Stimulated activated CD4-positive, alpha-beta T cell treated with anti-CD3 and anti-CD28 coated beads, Interleukin-2, amount 100 ng/mL, for 4 hours (primary cell): ENCODE results near the gene FMN1.

Experiments used
- DNase-seq: peaks from one replicate; pipeline ENCODE4 v3.0.0-alpha.2; 2020; ENCODE audit warnings: low read depth

The FMN1 gene

GRCh38 chr15:33155691-33156420, 38.7 kb downstream of the FMN1 start:
- no peak for DNase-seq

DNA sequence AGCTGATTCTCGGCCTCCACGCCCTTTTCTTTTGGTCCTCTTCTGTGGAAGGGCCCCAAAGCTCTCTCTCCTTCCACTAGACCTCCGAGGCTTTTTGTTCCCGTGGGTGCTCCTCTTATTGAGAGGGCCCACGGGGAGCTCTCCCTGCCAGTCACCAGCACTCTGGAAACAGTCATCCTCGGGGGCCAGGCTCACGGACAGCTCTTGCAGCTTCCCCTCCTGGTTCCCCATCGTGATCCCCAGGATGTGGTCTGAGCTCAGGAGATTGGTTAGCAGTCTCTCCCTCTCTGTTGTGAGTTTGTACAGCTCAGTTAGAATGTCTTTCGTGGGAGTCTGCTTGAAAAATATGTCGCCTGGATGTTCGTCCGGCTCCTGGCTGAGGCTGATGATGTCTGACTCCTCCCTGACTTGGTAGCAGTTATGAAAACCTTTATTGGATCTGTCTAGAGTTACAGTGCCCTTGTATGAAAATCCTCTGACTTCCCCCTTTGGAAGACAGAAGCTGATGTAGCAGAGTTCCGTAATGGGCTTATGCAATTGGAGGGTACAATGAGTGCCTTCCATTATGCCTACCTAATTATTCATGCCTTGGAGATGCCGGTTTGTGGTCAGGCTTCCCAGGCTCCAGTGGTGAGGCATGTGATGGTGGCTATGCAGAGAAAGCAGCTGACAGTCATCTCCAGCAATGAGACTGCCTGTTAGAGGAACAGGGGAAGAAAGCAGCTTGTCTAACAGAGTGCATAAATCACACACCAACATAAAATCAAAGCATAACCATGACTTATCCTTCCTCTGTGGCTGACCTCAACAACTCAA, 40.0 kb downstream of the FMN1 start:
- no peak for DNase-seq

DNA sequence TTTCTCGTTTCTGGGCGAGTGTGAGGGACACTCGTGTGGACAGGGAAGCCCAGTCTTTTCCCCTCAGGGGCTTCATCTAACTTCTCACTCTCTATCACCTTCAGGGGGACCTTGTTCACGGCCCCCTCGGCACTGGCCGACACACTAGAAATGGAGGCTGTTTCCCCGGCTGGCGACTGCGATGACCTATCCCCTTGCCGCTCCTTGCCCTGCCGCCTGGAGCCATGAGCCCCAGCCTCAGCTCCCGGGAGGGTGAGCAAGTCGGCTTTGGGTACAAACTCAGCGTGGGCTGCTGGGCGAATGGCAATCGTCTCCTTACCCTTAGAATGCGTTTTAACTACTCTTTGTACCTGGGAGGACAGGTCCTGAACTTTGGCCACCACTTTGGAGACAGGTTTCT, 41.0 kb downstream of the FMN1 start:
- DNase-seq = no peak

DNA sequence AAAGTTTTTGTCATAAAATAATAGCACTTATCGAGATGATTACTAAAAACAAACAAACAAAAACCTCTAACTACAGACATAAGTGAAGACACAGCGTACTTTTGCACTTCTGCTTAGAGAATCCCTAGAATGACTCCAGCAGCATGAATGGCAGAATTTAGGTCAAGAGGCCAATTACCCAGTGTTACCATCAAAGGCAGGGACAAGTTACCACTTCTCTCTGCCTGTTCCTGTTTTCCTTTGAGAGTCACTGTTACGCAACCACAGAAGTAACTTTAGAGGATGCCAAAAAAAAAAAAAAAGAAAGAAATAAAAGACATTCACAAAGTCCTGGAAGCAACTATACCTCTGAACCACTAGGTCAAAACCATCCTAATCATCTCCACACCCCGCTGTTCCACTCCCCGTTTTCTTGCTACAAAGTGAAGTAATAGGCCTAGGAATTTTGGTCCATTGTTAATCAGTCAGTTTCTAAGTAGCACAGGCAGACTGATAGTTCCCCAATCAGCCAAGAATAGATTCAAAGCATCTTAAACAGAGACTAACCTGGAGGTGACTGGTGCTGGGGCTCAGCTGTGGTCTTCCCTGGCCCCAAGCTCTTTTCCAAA, 41.9 kb downstream of the FMN1 start:
- DNase-seq = no peak

GRCh38 chr15:33150971-33151370, 43.5 kb downstream of the FMN1 start:
- no peak for DNase-seq

DNA sequence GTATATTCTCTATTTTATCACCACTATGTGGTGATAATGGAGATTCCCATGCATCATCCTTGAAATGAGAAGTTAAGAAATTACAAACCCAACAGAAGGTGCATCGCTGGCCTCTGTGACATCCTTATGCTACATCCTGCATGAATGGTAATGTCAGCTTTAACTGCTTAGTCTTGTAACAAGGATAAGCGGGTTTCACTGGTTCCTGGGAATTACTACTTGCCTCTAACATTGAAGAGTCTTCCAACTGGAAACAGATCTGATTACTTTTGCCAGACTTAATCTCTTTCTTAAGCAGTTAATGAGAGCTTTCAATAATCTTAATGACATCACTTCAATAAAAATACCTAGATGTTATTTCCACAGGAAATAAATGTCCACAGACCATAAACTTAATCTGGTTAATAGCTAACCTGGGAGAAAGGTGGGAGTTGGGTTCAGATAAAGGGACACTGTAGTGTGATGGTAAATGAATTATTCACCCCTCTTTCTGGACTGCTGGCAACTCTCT, 44.0 kb downstream of the FMN1 start:
- DNase-seq = no peak

GRCh38 chr15:33149919-33150318, 44.6 kb downstream of the FMN1 start:
- no peak for DNase-seq

DNA sequence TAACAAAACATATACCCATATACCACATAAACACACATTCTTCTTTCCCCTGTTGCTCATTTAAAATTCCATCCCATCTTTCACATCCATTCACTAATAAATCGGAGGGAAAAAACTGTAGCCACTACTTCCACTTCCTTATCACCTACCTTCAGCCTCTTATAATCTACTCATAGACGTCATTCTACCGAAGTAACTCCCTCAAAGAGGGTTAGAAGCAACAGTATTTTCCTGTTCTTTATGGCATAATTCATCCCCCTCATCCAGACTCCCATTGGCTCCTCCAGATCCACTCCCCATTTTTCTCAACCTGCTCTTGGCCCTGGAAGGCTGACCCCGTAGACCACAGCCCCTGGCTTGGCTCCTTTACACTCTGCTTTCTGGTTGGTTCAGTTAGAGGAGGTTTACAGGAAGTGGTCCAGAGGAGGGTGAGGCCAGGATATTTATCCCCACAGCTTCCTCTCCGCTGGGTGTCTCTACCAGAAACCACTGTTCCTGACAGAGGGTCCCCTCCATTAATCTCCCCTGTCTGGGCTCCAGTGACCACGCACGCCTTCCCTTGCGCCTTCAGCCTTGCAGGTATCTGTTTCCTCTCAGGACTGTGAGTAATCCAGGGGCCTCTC, 46.3 kb downstream of the FMN1 start:
- DNase-seq = no peak

- no peak for DNase-seq
These were observed 48.5 kb downstream of the FMN1 start for GRCh38 chr15:33146051-33146450.

GRCh38 chr15:33145447-33145846, 49.1 kb downstream of the FMN1 start:
- no peak for DNase-seq

- DNase-seq = no peak
These were observed 51.8 kb downstream of the FMN1 start for GRCh38 chr15:33142708-33143107.

DNA sequence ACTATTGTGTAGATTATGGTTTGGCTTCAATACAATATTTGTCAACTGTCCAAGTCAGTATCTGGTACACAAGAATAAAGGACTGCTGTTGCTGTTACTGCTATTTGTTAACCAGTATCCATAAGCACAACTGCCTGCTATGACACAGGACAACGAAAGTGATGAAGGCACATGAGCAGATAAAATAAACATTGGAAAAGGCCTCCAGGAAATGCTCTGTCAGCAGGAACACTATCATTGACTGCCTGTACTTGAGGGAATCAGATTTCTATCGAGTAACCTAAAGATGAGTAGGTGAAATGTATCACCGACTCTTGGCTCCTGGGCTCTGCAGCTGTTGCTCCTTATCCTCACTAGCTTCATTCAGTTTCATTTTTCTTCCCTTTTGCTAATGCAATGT, 56.5 kb downstream of the FMN1 start:
- no peak for DNase-seq

DNA sequence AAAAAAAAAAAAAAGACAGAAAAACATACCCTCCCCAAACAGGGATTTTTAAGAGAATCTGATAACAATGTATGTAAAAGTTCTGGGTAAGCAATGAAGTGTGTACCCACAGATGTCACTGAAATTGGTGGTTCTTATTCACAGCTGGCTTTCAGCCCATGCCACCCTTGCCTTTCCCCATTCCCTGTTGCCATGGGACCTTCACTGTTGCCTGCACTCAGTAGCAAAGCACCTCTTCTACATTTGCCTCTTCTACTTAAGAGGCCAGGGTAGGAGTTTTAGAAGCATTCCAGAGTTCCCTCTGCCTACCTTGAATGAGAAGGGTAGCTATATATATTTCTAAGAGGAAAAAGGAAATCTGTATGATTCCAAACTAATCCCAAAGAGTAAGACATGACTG, 57.4 kb downstream of the FMN1 start:
- no peak for DNase-seq

GRCh38 chr15:33136353-33136752, 58.2 kb downstream of the FMN1 start:
- DNase-seq = no peak

DNA sequence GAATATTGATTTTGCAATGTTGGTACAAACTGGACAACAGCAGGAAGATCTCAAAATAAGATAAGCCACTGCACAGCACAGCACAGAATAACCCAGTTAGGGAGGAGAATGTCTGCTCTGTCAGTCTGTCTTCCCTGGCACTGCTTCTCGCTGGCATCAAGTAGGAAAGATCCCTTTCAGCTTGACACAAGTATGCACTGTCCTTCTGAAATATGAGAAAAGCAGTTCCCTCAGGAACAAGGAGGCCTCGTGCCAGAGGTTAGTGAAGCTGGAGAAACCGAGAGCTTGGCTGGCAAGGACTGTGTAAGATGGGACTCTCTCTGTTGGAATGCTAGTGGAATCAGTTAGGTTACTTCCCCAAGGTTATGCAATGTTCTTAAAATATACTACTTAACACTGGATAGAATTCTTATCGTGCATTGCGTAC, 59.1 kb downstream of the FMN1 start:
- DNase-seq = no peak

DNA sequence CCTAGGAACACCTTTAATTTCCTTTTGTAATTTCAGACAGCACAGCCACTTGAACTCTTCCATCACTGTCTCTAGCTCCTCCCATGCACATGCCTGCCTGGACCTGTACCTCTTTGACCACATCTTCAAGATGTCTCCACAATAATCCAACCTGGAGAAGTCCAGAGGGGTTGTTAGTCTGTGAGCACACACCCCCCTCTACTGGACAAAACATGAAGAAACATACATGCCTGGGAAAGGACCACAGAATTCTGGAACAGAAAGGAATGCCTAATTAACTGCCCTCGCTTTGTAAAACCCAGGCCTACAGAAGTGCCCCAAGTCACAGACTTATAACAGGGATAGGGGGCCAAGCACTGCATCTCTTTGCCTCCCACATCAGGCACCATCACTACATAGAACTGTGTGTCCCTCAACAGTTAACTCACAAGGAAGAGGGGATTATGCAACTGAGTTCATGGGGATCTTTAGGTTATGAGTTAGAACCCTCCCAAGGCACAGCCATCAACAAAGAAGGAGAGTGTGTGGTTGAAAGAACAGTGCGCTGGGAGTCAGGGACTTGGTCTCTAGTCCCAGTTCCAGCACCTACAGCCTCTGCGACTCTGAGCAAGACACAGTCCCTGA, 61.7 kb downstream of the FMN1 start:
- DNase-seq = no peak

- no peak for DNase-seq
These were observed 62.3 kb downstream of the FMN1 start for GRCh38 chr15:33132233-33132580.

DNA sequence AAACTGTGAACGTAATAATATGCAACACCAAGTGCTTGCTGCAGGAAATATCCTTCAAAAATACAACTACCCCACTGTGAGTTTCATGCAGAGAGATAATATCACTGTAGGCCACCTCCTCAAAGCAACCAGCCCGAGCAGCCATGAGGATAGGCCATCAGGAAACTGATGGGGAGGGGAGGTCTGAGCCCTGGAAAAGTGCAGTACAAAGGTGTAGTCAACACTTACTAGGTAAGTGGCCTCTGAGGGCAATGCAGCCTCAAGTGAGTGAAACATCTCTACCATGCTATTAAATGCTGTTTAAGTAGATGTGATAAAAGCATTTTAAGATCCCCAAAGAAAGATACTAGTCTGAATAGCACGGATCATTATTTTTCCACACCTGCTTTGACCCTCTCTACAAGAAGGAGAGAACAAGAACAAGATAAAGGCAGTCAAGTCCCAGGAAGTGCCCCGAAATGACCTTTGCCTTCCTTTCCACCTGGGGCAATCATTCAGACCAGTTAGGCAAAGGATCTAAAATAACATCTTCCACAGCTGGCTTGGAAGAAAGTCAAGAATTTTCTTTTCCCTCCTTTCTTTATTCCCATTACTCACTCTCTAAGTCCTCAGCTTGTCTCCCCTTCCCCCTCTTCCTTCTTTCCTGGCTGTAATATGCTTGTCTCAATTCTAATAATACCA, 62.8 kb downstream of the FMN1 start:
- no peak for DNase-seq

DNA sequence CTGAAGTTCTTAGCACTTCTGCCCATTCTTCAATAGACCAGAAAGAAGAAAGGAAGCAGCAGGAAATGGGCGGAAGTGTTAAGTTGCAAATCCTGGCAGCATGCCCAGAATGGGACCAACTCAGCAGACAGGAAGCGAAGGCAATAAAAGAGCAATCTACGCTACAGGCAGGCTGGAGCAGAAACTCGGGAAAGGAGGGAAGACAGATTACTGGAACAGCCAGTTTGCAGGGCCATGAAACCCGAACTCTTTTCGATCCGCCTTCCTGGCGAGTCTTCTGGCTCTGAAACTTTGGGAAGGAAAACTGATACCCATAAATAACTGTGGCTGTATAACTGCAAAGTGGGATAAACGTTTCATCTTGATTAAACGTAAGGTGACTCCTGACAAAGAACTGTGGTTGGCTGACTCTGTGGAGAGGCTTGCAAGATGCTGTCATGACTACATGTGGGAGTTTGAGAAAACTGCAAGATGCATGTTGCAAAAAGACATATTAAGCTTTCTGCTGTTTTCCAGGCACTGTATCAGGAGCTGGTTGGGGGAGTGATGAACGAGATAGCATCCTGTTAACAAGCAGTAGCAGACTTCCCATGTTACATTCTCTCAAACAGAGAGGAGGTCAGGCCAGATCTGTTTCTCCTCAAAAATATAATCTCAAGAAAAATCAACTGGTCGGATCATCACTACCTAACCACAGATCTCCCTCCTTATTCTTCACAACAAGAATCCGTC, 67.8 kb downstream of the FMN1 start:
- peak; percentile 41 for DNase-seq

- no peak for DNase-seq
These were observed 68.5 kb downstream of the FMN1 start for GRCh38 chr15:33125894-33126537.
